22Rv1 (cell line): ENCODE results near the gene CUL2.

Experiments
- CTCF ChIP-seq: fragments of 450-650 bp; IDR thresholded peaks from 2 replicates; pipeline ENCODE4 v1.5.1; 2017; ENCODE audit warnings: mild to moderate bottlenecking
- ZFX ChIP-seq: fragments of 450-650 bp; IDR thresholded peaks from 2 replicates; pipeline ENCODE4 v1.6.1; 2017; ENCODE audit warnings: antibody characterized with exemption, borderline replicate concordance

- TF ChIP-seq CTCF (no peak), ZFX (no peak)
Observed at GRCh38 chr10:35132727-35133126, 42.6 kb upstream of the CUL2 start.
